HG03066 (cell line): ENCODE data around the gene CAPN7.

ENCODE experiments used
- ATAC-seq: cut with Tn5 transposase; IDR thresholded peaks from one replicate; pipeline ENCODE4 v1.9.1; 2021; ENCODE audit warnings: low read depth; ENCODE audit not compliant: unreplicated experiment

CAPN7 gene

GRCh38 chr3:15271785-15272381 lies 65.8 kb downstream of the CAPN7 start:
- ATAC-seq: peak; percentile 71

GRCh38 chr3:15272426-15273196 lies 66.6 kb downstream of the CAPN7 start:
- no peak for ATAC-seq

GRCh38 chr3:15273227-15273626 lies 67.2 kb downstream of the CAPN7 start:
- ATAC-seq: no peak

GRCh38 chr3:15276028-15276724 lies 70.1 kb downstream of the CAPN7 start:
- ATAC-seq: no peak

- no peak for ATAC-seq
These were observed 71.9 kb downstream of the CAPN7 start for GRCh38 chr3:15277861-15278500.

- ATAC-seq: no peak
These were observed 73.2 kb downstream of the CAPN7 start for GRCh38 chr3:15279205-15279604.

GRCh38 chr3:15279671-15280402 lies 73.8 kb downstream of the CAPN7 start:
- no peak for ATAC-seq

GRCh38 chr3:15280853-15281532 lies 74.9 kb downstream of the CAPN7 start:
- no peak for ATAC-seq

GRCh38 chr3:15281817-15282216 lies 75.8 kb downstream of the CAPN7 start:
- ATAC-seq: no peak

- no peak for ATAC-seq
These were observed 77.7 kb downstream of the CAPN7 start for GRCh38 chr3:15283702-15284101.

- no peak for ATAC-seq
These were observed 78.3 kb downstream of the CAPN7 start for GRCh38 chr3:15284121-15284889.

- ATAC-seq: no peak
These were observed 80.0 kb downstream of the CAPN7 start for GRCh38 chr3:15286022-15286421.

GRCh38 chr3:15287565-15288330 lies 81.7 kb downstream of the CAPN7 start:
- no peak for ATAC-seq

- ATAC-seq: no peak
These were observed 82.4 kb downstream of the CAPN7 start for GRCh38 chr3:15288331-15289035.

GRCh38 chr3:15289661-15290060 lies 83.6 kb downstream of the CAPN7 start:
- ATAC-seq: no peak

- no peak for ATAC-seq
These were observed 84.7 kb downstream of the CAPN7 start for GRCh38 chr3:15290736-15291135.

- ATAC-seq: peak; percentile 89
These were observed 85.8 kb downstream of the CAPN7 start for GRCh38 chr3:15291589-15292541.
